PC-3 (cell line): ENCODE measurements around the gene PCSK9. TPM values are rescaled to one million over a fixed set of nuclear protein-coding genes. Genes with fewer than 3 reads are reported as not detected.

Experiments used
- ATAC-seq: fragments of 200-7000 bp; cut with Tn5 transposase; 2 replicates; pipeline ENCODE4 v1.9.1; 2020; ENCODE audit warnings: mild to moderate bottlenecking, moderate library complexity
- BruUV-seq: library from RNA; stranded (reverse); fragments of 400-500 nt; replicated peaks from 2 replicates; lab custom pipeline; 2021; lab: Mats Ljungman, UMichigan
- CTCF ChIA-PET: fragments of 300-600 bp; sonication (Branson Sonifier 250); formaldehyde crosslinking; loops from one replicate; lab custom pipeline; 2022; ENCODE audit warnings: antibody characterized with exemption; lab: Charles Lee
- POLR2A ChIA-PET: fragments of 300-600 bp; sonication (Branson Sonifier 250); formaldehyde crosslinking; loops from one replicate; lab custom pipeline; 2022; ENCODE audit warnings: antibody characterized with exemption; ENCODE audit not compliant: unreplicated experiment; lab: Charles Lee
- DNase-seq: peaks from one replicate; pipeline ENCODE4 v3.0.0-alpha.2; 2015
- H2AFZ ChIP-seq: fragments of 300-600 bp; sonication (generic); 2 replicates; pipeline ENCODE4 v1.6.0; 2016; ENCODE audit warnings: antibody characterized with exemption, low read length
- H3F3A ChIP-seq: fragments of 300-600 bp; sonication (generic); one replicate; pipeline ENCODE4 v1.6.0; 2017; ENCODE audit warnings: antibody characterized with exemption, low read length, control low read depth, mild to moderate bottlenecking; ENCODE audit not compliant: unreplicated experiment
- H3K27ac ChIP-seq: fragments of 300-600 bp; sonication (generic); 2 replicates; pipeline ENCODE4 v1.5.1; 2016; ENCODE audit warnings: mild to moderate bottlenecking, low read length
- H3K27me3 ChIP-seq: fragments of 300-600 bp; sonication (generic); 2 replicates; pipeline ENCODE4 v1.6.1; 2016; ENCODE audit warnings: low read length, mixed read lengths
- H3K36me3 ChIP-seq: fragments of 300-600 bp; sonication (generic); 2 replicates; pipeline ENCODE4 v1.6.1; 2016; ENCODE audit warnings: low read depth, mixed run types, low read length, mixed read lengths
- H3K4me1 ChIP-seq: fragments of 300-600 bp; sonication (generic); 2 replicates; pipeline ENCODE4 v1.5.1; 2016; ENCODE audit warnings: low read length; ENCODE audit not compliant: insufficient read depth
- H3K4me2 ChIP-seq: fragments of 300-600 bp; sonication (generic); 2 replicates; pipeline ENCODE4 v1.6.0; 2016; ENCODE audit warnings: low read length
- H3K4me3 ChIP-seq: fragments of 300-600 bp; sonication (generic); 2 replicates; pipeline ENCODE4 v1.5.1; 2016; ENCODE audit warnings: mild to moderate bottlenecking, low read length, mixed read lengths
- H3K79me2 ChIP-seq: fragments of 300-600 bp; sonication (generic); 2 replicates; pipeline ENCODE4 v1.6.1; 2017; ENCODE audit warnings: low read length, mixed read lengths
- H3K9ac ChIP-seq: fragments of 300-600 bp; sonication (generic); 2 replicates; pipeline ENCODE4 v1.6.0; 2016; ENCODE audit warnings: mild to moderate bottlenecking, low read length
- H3K9me2 ChIP-seq: fragments of 300-600 bp; sonication (generic); replicated peaks from 2 replicates; pipeline ENCODE4 v1.6.1; 2016; ENCODE audit warnings: mixed run types, low read length, mixed read lengths
- H3K9me3 ChIP-seq: fragments of 300-600 bp; sonication (generic); 2 replicates; pipeline ENCODE4 v1.6.1; 2016; ENCODE audit warnings: low read length, mixed read lengths
- H4K20me1 ChIP-seq: fragments of 300-600 bp; sonication (generic); 2 replicates; pipeline ENCODE4 v1.6.1; 2016; ENCODE audit warnings: low read length, mixed read lengths
- EZH2 ChIP-seq: fragments of 300-600 bp; sonication (generic); IDR thresholded peaks from one replicate; pipeline ENCODE4 v1.6.1; 2017; ENCODE audit warnings: antibody characterized with exemption, mild to moderate bottlenecking, low read length; ENCODE audit not compliant: unreplicated experiment
- EZH2phosphoT487 ChIP-seq: fragments of 300-600 bp; sonication (generic); IDR thresholded peaks from 2 replicates; pipeline ENCODE4 v1.6.1; 2018; ENCODE audit warnings: mild to moderate bottlenecking, antibody characterized with exemption, low read length, borderline replicate concordance
- intact Hi-C: fragments of 100-400 bp; cut with micrococcal nuclease; formaldehyde crosslinking; loops from 2 replicates; pipeline ENCODE4 v1.9.0; 2023
- total RNA-seq: library from RNA; depleted of rRNA; stranded (reverse); fragments of >200 nt; gene quantifications from 2 replicates; pipeline ENCODE4 v1.2.3, GENCODE V29; 2014
- TF ChIP-seq, protein P1 (sequence below): fragments of 300-600 bp; sonication (generic); conservative IDR thresholded peaks from 2 replicates; pipeline ENCODE4 v1.5.1; 2017; ENCODE audit warnings: antibody characterized with exemption, low read depth, mild to moderate bottlenecking, low read length

PCSK9 gene
- total RNA-seq, 1 experiment from 2014 or later: 6.8 TPM

DNA sequence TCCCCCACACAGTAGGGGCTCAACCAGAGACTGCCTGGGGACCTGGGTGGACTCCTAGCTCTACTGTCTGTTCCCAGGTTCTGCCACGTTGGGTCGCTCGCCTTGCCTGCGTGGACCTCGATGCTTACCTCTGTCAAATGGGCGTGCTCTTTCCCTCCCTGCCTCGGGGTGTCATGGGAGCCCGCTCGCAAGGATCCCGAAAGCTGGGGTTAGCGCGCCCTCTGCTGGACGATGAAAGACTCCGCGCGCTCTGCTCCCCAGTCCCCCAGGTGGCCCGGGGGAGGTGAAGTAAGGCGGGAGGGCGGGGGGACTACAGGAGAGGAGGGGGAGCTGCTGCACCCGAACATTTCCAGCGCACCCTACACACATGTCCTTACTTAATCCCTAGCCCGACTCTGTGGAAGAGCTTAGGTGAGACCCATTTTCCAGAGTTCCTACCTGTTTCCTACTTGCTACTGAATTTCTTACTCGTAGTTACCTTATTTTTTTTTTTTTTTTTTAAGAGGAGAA, 42.9 kb upstream of the PCSK9 start:
- Histone ChIP-seq H3K79me2 (no peaks in the 10 kb centered on the region), H3K4me1 (no peaks in the 10 kb centered on the region), H4K20me1 (no peaks in the 10 kb centered on the region), H3K4me3 (peak overlapping the region; percentile 15; the same call in 1 of the 2 replicates), H3F3A (no peaks in the 10 kb centered on the region), H3K9me3 (no peaks in the 10 kb centered on the region), H3K27me3 (no peaks in the 10 kb centered on the region), H2AFZ (peak overlapping the region; percentile 47), H3K4me2 (peak overlapping the region; percentile 63), H3K27ac (no peak overlapping the region), H3K9me2 (no peaks in the 10 kb centered on the region), H3K36me3 (no peaks in the 10 kb centered on the region), H3K9ac (no peak overlapping the region)
- no TSS peak for BruUV-seq
- TF ChIP-seq EZH2: no peak
- TF ChIP-seq, protein P1, sequence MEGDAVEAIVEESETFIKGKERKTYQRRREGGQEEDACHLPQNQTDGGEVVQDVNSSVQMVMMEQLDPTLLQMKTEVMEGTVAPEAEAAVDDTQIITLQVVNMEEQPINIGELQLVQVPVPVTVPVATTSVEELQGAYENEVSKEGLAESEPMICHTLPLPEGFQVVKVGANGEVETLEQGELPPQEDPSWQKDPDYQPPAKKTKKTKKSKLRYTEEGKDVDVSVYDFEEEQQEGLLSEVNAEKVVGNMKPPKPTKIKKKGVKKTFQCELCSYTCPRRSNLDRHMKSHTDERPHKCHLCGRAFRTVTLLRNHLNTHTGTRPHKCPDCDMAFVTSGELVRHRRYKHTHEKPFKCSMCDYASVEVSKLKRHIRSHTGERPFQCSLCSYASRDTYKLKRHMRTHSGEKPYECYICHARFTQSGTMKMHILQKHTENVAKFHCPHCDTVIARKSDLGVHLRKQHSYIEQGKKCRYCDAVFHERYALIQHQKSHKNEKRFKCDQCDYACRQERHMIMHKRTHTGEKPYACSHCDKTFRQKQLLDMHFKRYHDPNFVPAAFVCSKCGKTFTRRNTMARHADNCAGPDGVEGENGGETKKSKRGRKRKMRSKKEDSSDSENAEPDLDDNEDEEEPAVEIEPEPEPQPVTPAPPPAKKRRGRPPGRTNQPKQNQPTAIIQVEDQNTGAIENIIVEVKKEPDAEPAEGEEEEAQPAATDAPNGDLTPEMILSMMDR: peak; percentile 93
- CTCF ChIA-PET: interaction anchor here (0.5 to 1.7 kb wide), 5 partner anchors 24 to 51 kb away, joined by 3 to 18 read pairs (median 7); no protein-coding TSS in a partner anchor
- ATAC-seq (peak; percentile 95), DNase-seq (peak; percentile 84)
- POLR2A ChIA-PET: no interaction called here
- intact Hi-C loops: loop anchor here (1.0 to 5.0 kb wide), 4 partner anchors 26 to 324 kb away; no protein-coding TSS in a partner anchor

DNA sequence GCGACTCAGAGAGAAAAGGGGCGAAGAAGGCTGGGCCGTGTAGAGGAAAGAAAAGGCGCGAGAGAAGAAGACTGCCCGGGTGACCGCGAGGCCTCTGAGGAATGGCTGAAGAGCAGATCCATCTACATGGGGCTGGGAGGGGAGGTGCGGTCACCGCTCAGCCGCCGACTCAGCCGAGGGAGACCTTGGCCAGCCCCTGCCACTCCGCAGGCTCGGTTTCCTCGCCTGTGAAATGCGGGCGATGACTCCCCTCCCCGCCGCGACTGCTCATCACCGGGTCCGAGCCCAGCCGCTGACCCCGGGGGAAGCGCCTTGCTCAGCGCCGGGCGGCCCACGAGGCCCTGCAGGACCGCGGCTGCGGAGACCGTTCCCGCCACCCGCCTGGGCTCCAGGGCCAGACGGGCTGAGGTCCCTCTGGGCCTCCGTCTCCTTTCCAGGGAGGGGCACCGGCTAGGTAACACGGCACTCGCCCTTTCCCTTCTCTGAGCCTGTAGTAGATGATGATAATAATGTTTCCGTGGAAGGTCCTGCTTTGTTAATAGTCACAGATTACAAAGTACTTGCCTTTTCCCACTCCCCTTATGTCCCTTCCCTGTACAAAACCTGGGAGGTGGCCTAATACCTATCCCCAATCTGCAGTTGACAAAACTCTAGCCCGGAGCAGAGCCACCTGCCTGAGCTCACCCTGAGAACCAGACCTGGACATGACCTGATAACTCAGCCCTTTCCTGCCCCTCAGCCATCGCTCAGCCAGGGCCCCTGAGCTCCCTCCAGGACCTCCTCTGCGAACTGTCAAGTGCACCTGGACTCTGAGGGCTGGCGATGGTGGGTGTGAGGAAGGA, 42.3 kb upstream of the PCSK9 start:
- H3K79me2 ChIP-seq: no peaks in the 10 kb centered on the region
- 0 out of 2 replicates have a peak overlapping the region, but pooled peaks have one; percentile 15 for H3K4me3 ChIP-seq
- no peaks in the 10 kb centered on the region for H3K4me1 ChIP-seq
- peak overlapping the region; percentile 63 for H3K4me2 ChIP-seq
- no peaks in the 10 kb centered on the region for H3K9me2 ChIP-seq
- no peaks in the 10 kb centered on the region for H4K20me1 ChIP-seq
- DNase-seq (no peak), ATAC-seq (no peak)
- TF ChIP-seq EZH2 (no peak), EZH2phosphoT487 (no peak)
- TF ChIP-seq, protein P1: no peak
- no peaks in the 10 kb centered on the region for H3K9me3 ChIP-seq
- no peaks in the 10 kb centered on the region for H3K36me3 ChIP-seq
- H3K9ac ChIP-seq: no peak overlapping the region
- ChIA-PET CTCF (interaction anchor here (0.5 to 1.7 kb wide), 5 partner anchors 23 to 52 kb away, joined by 3 to 18 read pairs (median 7); no protein-coding TSS in a partner anchor), POLR2A (no interaction called here)
- H3K27me3 ChIP-seq: no peaks in the 10 kb centered on the region
- H3F3A ChIP-seq: no peaks in the 10 kb centered on the region
- no peak overlapping the region for H3K27ac ChIP-seq
- BruUV-seq: no TSS peak
- intact Hi-C loops: loop anchor here (1.0 to 5.0 kb wide), 4 partner anchors 25 to 325 kb away; no protein-coding TSS in a partner anchor
- H2AFZ ChIP-seq: peak overlapping the region; percentile 47

DNA sequence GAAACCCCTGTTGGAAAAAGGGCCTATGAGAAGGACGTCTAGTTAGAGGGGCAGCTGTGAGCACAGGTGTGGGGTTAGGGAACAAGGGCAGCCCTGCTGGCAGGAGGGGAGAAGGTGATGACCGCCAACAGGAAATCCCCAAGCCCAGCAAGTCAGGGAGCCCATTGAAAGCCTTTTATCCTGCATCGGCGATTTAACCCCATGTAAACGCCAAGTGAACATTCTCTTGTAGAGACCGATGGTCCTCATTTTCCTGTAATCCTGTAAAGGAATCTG, 41.7 kb upstream of the PCSK9 start:
- no peak for TF ChIP-seq EZH2
- TF ChIP-seq, protein P1: no peak
- TF ChIP-seq EZH2phosphoT487: no peak
- no peak overlapping the region for H3K4me2 ChIP-seq
- H3K27ac ChIP-seq: no peak overlapping the region
- H3K4me1 ChIP-seq: no peaks in the 10 kb centered on the region
- ATAC-seq: no peak
- H2AFZ ChIP-seq: no peak overlapping the region
- intact Hi-C loops: loop anchor here (5.0 kb wide), 1 partner anchor 325 kb away; no protein-coding TSS in a partner anchor
- ChIA-PET POLR2A (no interaction called here), CTCF (no interaction called here)
- no TSS peak for BruUV-seq
- H3K4me3 ChIP-seq: no peak overlapping the region
- no peak overlapping the region for H3K9ac ChIP-seq
- no peaks in the 10 kb centered on the region for H3F3A ChIP-seq
- DNase-seq: no peak
- no peaks in the 10 kb centered on the region for H3K27me3 ChIP-seq
- no peaks in the 10 kb centered on the region for H3K36me3 ChIP-seq
- no peaks in the 10 kb centered on the region for H3K9me2 ChIP-seq
- H3K9me3 ChIP-seq: no peaks in the 10 kb centered on the region
- H4K20me1 ChIP-seq: no peaks in the 10 kb centered on the region
- H3K79me2 ChIP-seq: no peaks in the 10 kb centered on the region
